ENCODE results near the gene ABAT. TPM values are rescaled to one million over a fixed set of nuclear protein-coding genes. Genes with fewer than 3 reads are reported as not detected.
A peak's percentile ranks its signal among the peaks of the same experiment; 100 is the strongest.

Gene ABAT
- total RNA-seq (13.8 and 14.3 TPM in 2 replicates), polyA plus RNA-seq (6.2 and 9.8 TPM in 2 replicates), polyA minus RNA-seq (6.4 and 10.9 TPM in 2 replicates)
- total RNA-seq (2013): 7.8 TPM

GRCh38 chr16:8674413-8675022 is at the start of gene ABAT:
TSS of gene ABAT (plus strand) at chr16:8674617. CDS start at chr16:8735740, 61,123 bp downstream.
- H3K4me3 Mint-ChIP-seq: peak within 1 kb of the TSS; percentile 92
- TF ChIP-seq EZH2 (IDR thresholded peaks at IDR 0.05; ENCODE audit: borderline replicate concordance, insufficient read depth, low read depth, low read length, poor library complexity, severe bottlenecking): no peak
- no peaks in the 10 kb centered on the region for H3K27me3 ChIP-seq (replicated peaks in 1 of 4; ENCODE audit: control extremely low read depth in 1 of 4, control insufficient read depth in 3 of 4, insufficient read depth in 4 of 4, low read length in 3 of 4)
- peaks cover 25% of the 10 kb centered on the region for H4K20me1 ChIP-seq (ENCODE audit: control insufficient read depth, insufficient read depth, low read length, poor library complexity, severe bottlenecking)
- H3K9me3 Mint-ChIP-seq (ENCODE audit: insufficient read depth): no peaks in the 10 kb centered on the region
- peak within 1 kb of the TSS; percentile 96 for H3K9ac ChIP-seq (ENCODE audit: low read length)
- H2AFZ ChIP-seq (ENCODE audit: insufficient read depth, low read depth, low read length, poor library complexity, severe bottlenecking): peak within 1 kb of the TSS; percentile 95
- H3K27ac ChIP-seq (ENCODE audit: low read length in 2 of 2): peak within 1 kb of the TSS; percentile 51 to 83
- peak within 1 kb of the TSS; percentile 71 to 99 (median 81) for H3K4me3 ChIP-seq (ENCODE audit: control extremely low read depth in 1 of 5, extremely low read depth in 1 of 5, insufficient read depth in 1 of 5, low read depth in 2 of 5, low read length in 4 of 5)
- ChIA-PET POLR2A (interaction anchor here (0.6 kb wide), 1 partner anchor 22 kb away, joined by 4 read pairs; no protein-coding TSS in a partner anchor), CTCF (interaction anchor here (0.8 to 1.5 kb wide), 4 partner anchors 12 to 464 kb away, joined by 3 to 4 read pairs (median 4); no protein-coding TSS in a partner anchor)
- peaks cover 17 to 18% of the 10 kb centered on the region in 2 donors for H3K4me1 ChIP-seq (ENCODE audit: control insufficient read depth in 2 of 2, insufficient read depth in 2 of 2, low read length in 2 of 2)
- intact Hi-C loops (cut with micrococcal nuclease): loop anchor here (1.0 to 10.0 kb wide), 5 partner anchors 53 to 460 kb away; partner anchors contain the start of genes CARHSP1, METTL22, PMM2 and TMEM186
- H3K4me1 Mint-ChIP-seq: peaks cover 24% of the 10 kb centered on the region
- under 1% methylated on average over 46 of the region's 49 CpGs for WGBS (ENCODE audit: insufficient coverage)
- H3K9me3 ChIP-seq (ENCODE audit: control extremely low read depth in 1 of 3, control insufficient read depth in 2 of 3, insufficient read depth in 1 of 3, low read length in 2 of 3): peaks cover 0 to 7% (median 2%) of the 10 kb centered on the region in 3 donors
- H3K27ac Mint-ChIP-seq: peak within 1 kb of the TSS; percentile 86
- ATAC-seq (ENCODE audit: low read depth) (peak; percentile 100), DNase-seq (peak; percentile 90)
- peak within 1 kb of the TSS; percentile 99 for H3K4me2 ChIP-seq (replicated peaks; ENCODE audit: low read depth, low read length, poor library complexity, severe bottlenecking)
- peaks cover 46% of the 10 kb centered on the region for H3K79me2 ChIP-seq (ENCODE audit: control insufficient read depth, insufficient read depth, low read length)
- no peaks in the 10 kb centered on the region for H3K36me3 ChIP-seq (replicated peaks in 1 of 2; ENCODE audit: control extremely low read depth in 1 of 2, control insufficient read depth in 1 of 2, extremely low read depth in 1 of 2, insufficient read depth in 2 of 2, low read length in 1 of 2)
- H3K27me3 Mint-ChIP-seq: no peaks in the 10 kb centered on the region

- H3K36me3 ChIP-seq (replicated peaks in 1 of 2; ENCODE audit: control extremely low read depth in 1 of 2, control insufficient read depth in 1 of 2, extremely low read depth in 1 of 2, insufficient read depth in 2 of 2, low read length in 1 of 2): peaks cover 2 to 46% of the 10 kb centered on the region in 2 experiments
- H2AFZ ChIP-seq (ENCODE audit: insufficient read depth, low read depth, low read length, poor library complexity, severe bottlenecking): no peak overlapping the region
- 98% methylated on average over 5 of the region's 10 CpGs for WGBS (ENCODE audit: insufficient coverage)
- H3K9me3 ChIP-seq (ENCODE audit: control extremely low read depth in 1 of 3, control insufficient read depth in 2 of 3, insufficient read depth in 1 of 3, low read length in 2 of 3): peaks cover 0 to 2% (median 0%) of the 10 kb centered on the region in 3 donors
- no peak overlapping the region for H3K27ac Mint-ChIP-seq
- H4K20me1 ChIP-seq (ENCODE audit: control insufficient read depth, insufficient read depth, low read length, poor library complexity, severe bottlenecking): peaks cover 21% of the 10 kb centered on the region
- H3K4me2 ChIP-seq (replicated peaks; ENCODE audit: low read depth, low read length, poor library complexity, severe bottlenecking): no peak overlapping the region
- H3K27ac ChIP-seq (ENCODE audit: low read length in 2 of 2): no peak overlapping the region
- H3K4me3 ChIP-seq (ENCODE audit: control extremely low read depth in 1 of 5, extremely low read depth in 1 of 5, insufficient read depth in 1 of 5, low read depth in 2 of 5, low read length in 4 of 5): no peak overlapping the region
- H3K9ac ChIP-seq (ENCODE audit: low read length): no peak overlapping the region
- no peak for TF ChIP-seq EZH2 (IDR thresholded peaks at IDR 0.05; ENCODE audit: borderline replicate concordance, insufficient read depth, low read depth, low read length, poor library complexity, severe bottlenecking)
- no peak for TF ChIP-seq CTCF (IDR thresholded peaks at IDR 0.05)
- peaks cover 60% of the 10 kb centered on the region for H3K79me2 ChIP-seq (ENCODE audit: control insufficient read depth, insufficient read depth, low read length)
- peaks cover 12 to 15% of the 10 kb centered on the region in 2 donors for H3K4me1 ChIP-seq (ENCODE audit: control insufficient read depth in 2 of 2, insufficient read depth in 2 of 2, low read length in 2 of 2)
- intact Hi-C loops (cut with micrococcal nuclease): no loop called here
- no peak overlapping the region for H3K4me3 Mint-ChIP-seq
- no peaks in the 10 kb centered on the region for H3K9me3 Mint-ChIP-seq (ENCODE audit: insufficient read depth)
- no peaks in the 10 kb centered on the region for H3K27me3 ChIP-seq (replicated peaks in 1 of 4; ENCODE audit: control extremely low read depth in 1 of 4, control insufficient read depth in 3 of 4, insufficient read depth in 4 of 4, low read length in 3 of 4)
- H3K4me1 Mint-ChIP-seq: peaks cover 21% of the 10 kb centered on the region
- DNase-seq (no peak), ATAC-seq (ENCODE audit: low read depth) (no peak)
- POLR2A ChIA-PET: no interaction called here
- CTCF ChIA-PET: no interaction called here
- no peaks in the 10 kb centered on the region for H3K27me3 Mint-ChIP-seq
These were observed 48.8 kb upstream of the ABAT start for GRCh38 chr16:8625491-8626087.

Measured in B cell (primary cell).